ENCODE data around the gene AMBN.

The AMBN gene

DNA sequence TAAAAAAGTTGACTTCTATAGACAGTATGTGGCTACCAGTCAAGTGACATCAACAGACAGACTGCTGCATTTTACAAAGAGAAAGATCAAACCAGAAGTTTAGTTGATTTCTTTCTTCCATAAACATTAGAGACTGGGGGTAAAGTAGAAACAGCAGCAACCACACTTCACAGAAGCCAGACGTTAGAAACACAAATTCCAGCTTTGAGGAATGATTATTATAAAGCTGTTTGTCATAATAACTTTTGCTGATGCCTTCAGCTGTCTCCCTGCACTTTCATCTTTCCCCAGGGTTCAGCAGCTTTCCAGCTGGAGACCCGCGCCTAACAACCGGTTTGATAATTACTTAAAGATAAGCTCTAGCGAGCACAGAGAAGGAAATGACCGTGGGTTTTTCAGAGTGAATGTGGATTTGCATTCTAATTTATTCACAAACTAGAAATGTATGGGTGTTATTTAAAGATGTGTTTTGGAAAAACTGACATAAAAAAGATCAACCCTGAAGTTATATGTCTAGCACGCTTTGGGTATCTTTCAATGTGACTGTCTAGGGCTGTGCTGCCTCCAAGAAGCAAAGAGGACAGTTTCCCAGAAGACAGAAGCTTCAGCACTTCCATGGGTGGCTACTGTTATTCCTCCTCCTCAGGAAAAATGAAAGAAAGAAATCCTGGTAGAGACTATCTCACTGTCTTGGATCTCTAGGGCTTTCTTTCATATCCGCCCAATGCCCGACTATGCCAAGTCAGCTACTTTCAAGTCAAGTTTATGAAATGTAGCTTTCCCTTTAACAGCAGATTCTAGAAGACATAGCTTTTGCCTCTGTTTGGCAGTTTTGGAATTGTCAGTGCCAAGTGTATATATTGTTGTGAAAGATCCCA, 21.5 kb downstream of the AMBN start:
- Histone ChIP-seq H3K36me3 (ENCODE audit: control insufficient read depth, insufficient read depth, low read length) (no peaks in the 10 kb centered on the region), H3K4me3 (replicated peaks; ENCODE audit: low read depth, low read length) (peak overlapping the region; percentile 17), H3K27me3 (replicated peaks; ENCODE audit: control insufficient read depth, insufficient read depth, low read length) (no peaks in the 10 kb centered on the region)
- TF ChIP-seq, protein P1, sequence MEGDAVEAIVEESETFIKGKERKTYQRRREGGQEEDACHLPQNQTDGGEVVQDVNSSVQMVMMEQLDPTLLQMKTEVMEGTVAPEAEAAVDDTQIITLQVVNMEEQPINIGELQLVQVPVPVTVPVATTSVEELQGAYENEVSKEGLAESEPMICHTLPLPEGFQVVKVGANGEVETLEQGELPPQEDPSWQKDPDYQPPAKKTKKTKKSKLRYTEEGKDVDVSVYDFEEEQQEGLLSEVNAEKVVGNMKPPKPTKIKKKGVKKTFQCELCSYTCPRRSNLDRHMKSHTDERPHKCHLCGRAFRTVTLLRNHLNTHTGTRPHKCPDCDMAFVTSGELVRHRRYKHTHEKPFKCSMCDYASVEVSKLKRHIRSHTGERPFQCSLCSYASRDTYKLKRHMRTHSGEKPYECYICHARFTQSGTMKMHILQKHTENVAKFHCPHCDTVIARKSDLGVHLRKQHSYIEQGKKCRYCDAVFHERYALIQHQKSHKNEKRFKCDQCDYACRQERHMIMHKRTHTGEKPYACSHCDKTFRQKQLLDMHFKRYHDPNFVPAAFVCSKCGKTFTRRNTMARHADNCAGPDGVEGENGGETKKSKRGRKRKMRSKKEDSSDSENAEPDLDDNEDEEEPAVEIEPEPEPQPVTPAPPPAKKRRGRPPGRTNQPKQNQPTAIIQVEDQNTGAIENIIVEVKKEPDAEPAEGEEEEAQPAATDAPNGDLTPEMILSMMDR (IDR thresholded peaks at IDR 0.05; ENCODE audit: insufficient read depth, low read length, poor library complexity, severe bottlenecking): no peak
- no peak for DNase-seq (ENCODE audit: extremely low read depth, insufficient read length)

DNA sequence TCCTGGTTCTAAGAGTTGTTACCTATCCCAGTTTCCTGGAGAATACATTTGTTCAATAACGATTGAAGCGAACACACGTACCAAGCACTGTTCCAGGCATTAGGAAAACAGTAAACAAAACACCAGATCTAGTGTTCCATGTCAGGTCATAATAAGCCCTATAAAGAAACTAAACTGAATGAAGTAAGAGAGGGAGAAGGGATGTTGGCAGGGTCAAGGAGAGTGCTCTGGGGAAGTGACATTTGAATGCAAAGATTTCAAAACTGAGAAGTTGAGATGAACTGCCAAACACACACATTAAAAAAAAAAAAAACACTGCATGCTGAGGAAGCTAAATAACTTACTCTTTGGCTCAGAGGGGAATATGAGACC, 22.1 kb downstream of the AMBN start:
- Histone ChIP-seq H3K27me3 (replicated peaks; ENCODE audit: control insufficient read depth, insufficient read depth, low read length) (no peaks in the 10 kb centered on the region), H3K36me3 (ENCODE audit: control insufficient read depth, insufficient read depth, low read length) (no peaks in the 10 kb centered on the region), H3K4me3 (replicated peaks; ENCODE audit: low read depth, low read length) (peak overlapping the region; percentile 17; the same call in 1 of the 2 replicates)
- TF ChIP-seq, protein P1 (IDR thresholded peaks at IDR 0.05; ENCODE audit: insufficient read depth, low read length, poor library complexity, severe bottlenecking): no peak
- DNase-seq (ENCODE audit: extremely low read depth, insufficient read length): no peak

DNA sequence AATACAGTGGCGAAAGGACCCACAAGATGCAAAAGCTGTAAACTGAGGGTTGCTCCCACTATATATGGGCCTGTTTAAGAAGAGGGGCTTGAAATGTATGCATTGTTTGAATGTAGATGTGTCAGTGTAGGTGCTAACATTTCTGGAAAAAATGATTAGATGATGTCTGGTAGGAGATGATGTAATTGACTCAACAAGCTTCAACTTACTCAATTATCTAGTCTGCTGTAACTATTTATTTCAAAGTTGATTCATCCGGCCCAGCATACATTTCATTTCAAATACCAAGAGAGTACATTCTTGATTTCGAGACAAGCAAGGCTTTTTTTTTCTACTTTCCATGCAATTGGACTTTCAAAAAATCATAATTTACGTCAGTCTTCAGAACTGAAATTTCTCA, 27.2 kb downstream of the AMBN start:
- H3K27me3 ChIP-seq (replicated peaks; ENCODE audit: control insufficient read depth, insufficient read depth, low read length): no peaks in the 10 kb centered on the region
- H3K4me3 ChIP-seq (replicated peaks; ENCODE audit: low read depth, low read length): no peak overlapping the region
- H3K36me3 ChIP-seq (ENCODE audit: control insufficient read depth, insufficient read depth, low read length): no peaks in the 10 kb centered on the region
- no peak for DNase-seq (ENCODE audit: extremely low read depth, insufficient read length)
- TF ChIP-seq, protein P1 (IDR thresholded peaks at IDR 0.05; ENCODE audit: insufficient read depth, low read length, poor library complexity, severe bottlenecking): no peak

DNA sequence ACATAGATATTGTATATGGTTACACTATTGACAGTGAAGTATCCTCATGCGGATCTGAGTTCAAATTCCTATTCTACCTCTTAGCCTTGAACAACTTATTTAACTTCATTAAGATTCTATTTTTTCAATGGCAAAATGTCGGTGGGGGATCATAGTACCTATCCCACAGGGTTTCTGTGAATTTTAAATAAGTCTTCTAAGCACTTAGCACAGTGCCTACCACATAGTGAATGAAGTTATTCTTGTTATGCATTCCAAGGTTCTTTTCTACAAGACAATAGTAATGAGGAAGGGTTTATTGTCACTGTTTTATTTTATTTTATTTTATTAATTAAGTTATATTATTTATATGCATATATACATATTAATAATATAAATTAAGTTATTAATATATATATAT, 27.7 kb downstream of the AMBN start:
- TF ChIP-seq, protein P1 (IDR thresholded peaks at IDR 0.05; ENCODE audit: insufficient read depth, low read length, poor library complexity, severe bottlenecking): no peak
- DNase-seq (ENCODE audit: extremely low read depth, insufficient read length): no peak

DNA sequence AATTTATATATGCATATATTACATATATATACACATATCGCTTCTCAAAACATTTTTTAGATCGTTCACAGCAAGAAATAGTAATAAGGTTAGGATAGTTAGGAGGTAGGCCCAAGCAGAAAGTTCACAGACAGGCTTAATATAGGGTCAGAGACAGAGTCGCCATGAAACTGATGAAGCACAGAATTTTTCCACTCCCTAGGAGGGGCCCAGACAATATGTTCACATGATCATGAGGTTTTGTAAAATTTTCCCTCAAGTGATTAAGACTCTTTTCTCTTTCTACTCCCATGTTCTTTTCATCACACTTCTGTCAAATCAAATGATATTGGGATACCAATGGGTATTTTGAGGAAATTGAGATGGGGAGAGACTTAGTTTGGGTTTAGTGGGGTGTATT, 31.3 kb downstream of the AMBN start:
- Histone ChIP-seq H3K27me3 (replicated peaks; ENCODE audit: control insufficient read depth, insufficient read depth, low read length) (no peaks in the 10 kb centered on the region), H3K36me3 (ENCODE audit: control insufficient read depth, insufficient read depth, low read length) (no peaks in the 10 kb centered on the region), H3K4me3 (replicated peaks; ENCODE audit: low read depth, low read length) (no peak overlapping the region)
- no peak for DNase-seq (ENCODE audit: extremely low read depth, insufficient read length)
- TF ChIP-seq, protein P1 (IDR thresholded peaks at IDR 0.05; ENCODE audit: insufficient read depth, low read length, poor library complexity, severe bottlenecking): no peak

More for the DNA sequence above, 27.7 kb downstream of the AMBN start:
- no peak overlapping the region for H3K4me3 ChIP-seq (replicated peaks; ENCODE audit: low read depth, low read length)
- no peaks in the 10 kb centered on the region for H3K36me3 ChIP-seq (ENCODE audit: control insufficient read depth, insufficient read depth, low read length)
- no peaks in the 10 kb centered on the region for H3K27me3 ChIP-seq (replicated peaks; ENCODE audit: control insufficient read depth, insufficient read depth, low read length)
